Fibroblast of lung (primary cell): ENCODE results near the gene SMC6. TPM values are rescaled to one million over a fixed set of nuclear protein-coding genes. Genes with fewer than 3 reads are reported as not detected.

Experiments
- DNase-seq, 2 donors: peaks; one replicate each; pipeline versions ENCODE4 v3.0.0 to v3.0.0-alpha.2; 2010; ENCODE audit warnings: low read depth in 2 of 2
- H2AFZ ChIP-seq: 2 replicates; pipeline ENCODE4 v1.5.1; 2012; ENCODE audit warnings: low read length, control low read depth, inconsistent platforms
- H3K27ac ChIP-seq: 2 replicates; pipeline ENCODE4 v1.5.1; 2011; ENCODE audit warnings: low read length, control low read depth; ENCODE audit not compliant: insufficient read depth
- H3K27me3 ChIP-seq: 2 replicates; pipeline ENCODE4 v1.5.1; 2011; ENCODE audit warnings: mild to moderate bottlenecking, low read length; ENCODE audit not compliant: control insufficient read depth, insufficient read depth
- H3K36me3 ChIP-seq: 2 replicates; pipeline ENCODE4 v1.5.1; 2011; ENCODE audit warnings: low read length; ENCODE audit not compliant: control insufficient read depth, insufficient read depth
- H3K4me1 ChIP-seq: 2 replicates; pipeline ENCODE4 v1.5.1; 2011; ENCODE audit warnings: low read length; ENCODE audit not compliant: control insufficient read depth, insufficient read depth; ENCODE audit errors: extremely low read depth
- H3K4me2 ChIP-seq: 2 replicates; pipeline ENCODE4 v1.5.1; 2011; ENCODE audit warnings: low read length, control low read depth; ENCODE audit not compliant: insufficient read depth; ENCODE audit errors: extremely low read depth
- H3K4me3 ChIP-seq, 4 experiments: fragments of 200-600 bp in 1 of 4; sonication (generic) in 1 of 4; replicated peaks in 1 of 4; 2 replicates each; pipeline ENCODE4 v1.5.1; 2011 to 2016; ENCODE audit warnings: low read length in 4 of 4, low read depth in 3 of 4, mild to moderate bottlenecking in 3 of 4, control low read depth in 2 of 4, inconsistent platforms in 1 of 4, mixed read lengths in 1 of 4; ENCODE audit not compliant: insufficient read depth in 1 of 4; ENCODE audit errors: control extremely low read depth in 1 of 4
- H3K79me2 ChIP-seq: 2 replicates; pipeline ENCODE4 v1.5.1; 2012; ENCODE audit warnings: mild to moderate bottlenecking, low read length, inconsistent platforms; ENCODE audit not compliant: control insufficient read depth, insufficient read depth
- H3K9ac ChIP-seq: 2 replicates; pipeline ENCODE4 v1.5.1; 2011; ENCODE audit warnings: mild to moderate bottlenecking, low read length, control low read depth; ENCODE audit not compliant: insufficient read depth
- H3K9me3 ChIP-seq: 2 replicates; pipeline ENCODE4 v1.5.1; 2012; ENCODE audit warnings: low read depth, low read length; ENCODE audit not compliant: control insufficient read depth, insufficient read depth
- H4K20me1 ChIP-seq: 2 replicates; pipeline ENCODE4 v1.5.1; 2011; ENCODE audit warnings: low read length; ENCODE audit not compliant: control insufficient read depth, insufficient read depth; ENCODE audit errors: extremely low read depth
- EZH2 ChIP-seq: IDR thresholded peaks from 2 replicates; pipeline ENCODE4 v1.5.1; 2012; ENCODE audit warnings: low read length, control low read depth, mild to moderate bottlenecking; ENCODE audit errors: missing control alignments
- polyA plus RNA-seq, 2 donors: library from polyadenylated mRNA; depleted of rRNA in 1 of 2; stranded (reverse) in 1 of 2; unstranded in 1 of 2; fragments of >200 nt; gene quantifications; 2 replicates each; pipeline ENCODE4 v1.2.1, GENCODE V29; 2011 to 2012; ENCODE audit warnings: missing spikeins in 1 of 2
- total RNA-seq: library from RNA; depleted of rRNA; stranded (reverse); fragments of >200 nt; gene quantifications from 2 replicates; pipeline ENCODE4 v1.2.1, GENCODE V29; 2014
- TF ChIP-seq, protein P1 (sequence below), 2 donors: IDR thresholded peaks in 1 of 2; conservative IDR thresholded peaks in 1 of 2; 1 replicate in 1 of 2; 2 replicates in 1 of 2; pipeline ENCODE4 v1.5.1; 2011 to 2012; ENCODE audit warnings: low read length in 2 of 2, control low read depth in 1 of 2, inconsistent platforms in 1 of 2, low read depth in 1 of 2, mild to moderate bottlenecking in 1 of 2

The SMC6 gene
- total and polyA plus RNA-seq, 2 donors (not counting 1 experiment from before 2014, with no cell fraction given), result 17.9 to 22.8 TPM

DNA sequence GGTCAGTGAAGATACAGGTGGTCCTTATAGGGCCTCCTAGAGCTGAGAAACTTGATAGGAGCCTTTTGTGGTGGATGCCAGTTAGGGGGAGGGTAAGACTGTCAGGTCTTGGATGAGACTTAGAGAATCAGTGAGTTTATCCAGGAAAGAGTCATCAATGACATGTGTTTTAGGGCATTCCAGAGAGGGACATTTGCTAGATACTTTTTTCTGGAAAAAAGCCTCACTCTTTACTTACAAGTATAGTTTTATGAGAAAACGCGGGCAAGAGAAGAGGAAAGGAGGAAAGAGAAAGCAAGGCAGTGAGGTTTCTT is 38.2 kb upstream of the SMC6 start:
- H3K27me3 ChIP-seq, result no peaks in the 10 kb centered on the region
- H3K36me3 ChIP-seq, result no peaks in the 10 kb centered on the region
- TF ChIP-seq EZH2, result no peak
- TF ChIP-seq, protein P1, sequence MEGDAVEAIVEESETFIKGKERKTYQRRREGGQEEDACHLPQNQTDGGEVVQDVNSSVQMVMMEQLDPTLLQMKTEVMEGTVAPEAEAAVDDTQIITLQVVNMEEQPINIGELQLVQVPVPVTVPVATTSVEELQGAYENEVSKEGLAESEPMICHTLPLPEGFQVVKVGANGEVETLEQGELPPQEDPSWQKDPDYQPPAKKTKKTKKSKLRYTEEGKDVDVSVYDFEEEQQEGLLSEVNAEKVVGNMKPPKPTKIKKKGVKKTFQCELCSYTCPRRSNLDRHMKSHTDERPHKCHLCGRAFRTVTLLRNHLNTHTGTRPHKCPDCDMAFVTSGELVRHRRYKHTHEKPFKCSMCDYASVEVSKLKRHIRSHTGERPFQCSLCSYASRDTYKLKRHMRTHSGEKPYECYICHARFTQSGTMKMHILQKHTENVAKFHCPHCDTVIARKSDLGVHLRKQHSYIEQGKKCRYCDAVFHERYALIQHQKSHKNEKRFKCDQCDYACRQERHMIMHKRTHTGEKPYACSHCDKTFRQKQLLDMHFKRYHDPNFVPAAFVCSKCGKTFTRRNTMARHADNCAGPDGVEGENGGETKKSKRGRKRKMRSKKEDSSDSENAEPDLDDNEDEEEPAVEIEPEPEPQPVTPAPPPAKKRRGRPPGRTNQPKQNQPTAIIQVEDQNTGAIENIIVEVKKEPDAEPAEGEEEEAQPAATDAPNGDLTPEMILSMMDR (conservative IDR thresholded peaks at IDR 0.05 in 1 of 2, IDR thresholded peaks at IDR 0.05 in 1 of 2; ENCODE audit: low read depth in 1 of 2, low read length in 2 of 2), result no peak
- H3K4me2 ChIP-seq, result no peak overlapping the region
- H3K4me3 ChIP-seq, result peak overlapping the region in 1 of 4 experiments; percentile 11
- no peaks in the 10 kb centered on the region for H4K20me1 ChIP-seq
- no peak for DNase-seq
- peaks cover 4% of the 10 kb centered on the region for H3K4me1 ChIP-seq
- H3K9me3 ChIP-seq, result no peaks in the 10 kb centered on the region
- no peak overlapping the region for H3K27ac ChIP-seq
- no peaks in the 10 kb centered on the region for H3K79me2 ChIP-seq
- H2AFZ ChIP-seq, result no peak overlapping the region
- H3K9ac ChIP-seq, result no peak overlapping the region

DNA sequence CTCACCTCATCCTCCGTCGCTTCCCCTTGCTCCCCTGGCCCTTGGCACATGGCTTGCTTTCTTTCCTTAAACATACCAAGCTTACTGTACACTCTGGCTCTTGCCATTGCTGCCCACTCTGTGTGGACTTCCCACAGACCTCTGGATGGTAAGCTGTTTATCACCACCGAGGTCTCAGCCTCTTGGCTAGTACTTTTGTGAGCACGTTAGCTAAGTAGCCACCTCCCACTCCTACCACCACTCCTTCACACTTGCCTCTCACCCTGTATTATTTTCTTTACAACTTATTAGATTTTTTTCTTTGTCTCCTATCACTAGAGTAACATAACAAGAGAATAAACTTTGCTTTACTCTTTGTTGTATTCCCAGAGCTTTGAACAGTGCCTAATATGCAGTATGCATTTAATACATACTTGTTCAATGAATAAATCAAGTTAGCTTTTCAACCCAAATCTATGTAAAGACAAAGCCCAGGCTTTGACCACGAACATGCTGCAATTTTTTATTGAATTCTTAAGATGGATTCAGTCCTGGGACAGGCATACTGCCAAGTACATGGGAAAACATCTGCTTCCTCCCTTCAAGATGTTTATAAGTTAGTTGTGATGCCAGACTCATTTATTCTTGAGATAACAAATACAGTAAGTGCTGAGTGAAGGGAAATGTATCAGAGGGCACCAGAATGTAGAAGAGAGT is 37.7 kb upstream of the SMC6 start:
- Histone ChIP-seq H3K9me3 (no peaks in the 10 kb centered on the region), H3K4me2 (no peak overlapping the region), H3K4me1 (peaks cover 4% of the 10 kb centered on the region), H4K20me1 (no peaks in the 10 kb centered on the region), H3K4me3 (no peak overlapping the region), H3K27me3 (no peaks in the 10 kb centered on the region), H3K36me3 (no peaks in the 10 kb centered on the region), H2AFZ (no peak overlapping the region), H3K79me2 (no peaks in the 10 kb centered on the region), H3K27ac (no peak overlapping the region), H3K9ac (no peak overlapping the region)
- TF ChIP-seq, protein P1 (conservative IDR thresholded peaks at IDR 0.05 in 1 of 2, IDR thresholded peaks at IDR 0.05 in 1 of 2; ENCODE audit: low read depth in 1 of 2, low read length in 2 of 2), result no peak
- no peak for TF ChIP-seq EZH2
- peak; percentile 81 to 94 for DNase-seq

DNA sequence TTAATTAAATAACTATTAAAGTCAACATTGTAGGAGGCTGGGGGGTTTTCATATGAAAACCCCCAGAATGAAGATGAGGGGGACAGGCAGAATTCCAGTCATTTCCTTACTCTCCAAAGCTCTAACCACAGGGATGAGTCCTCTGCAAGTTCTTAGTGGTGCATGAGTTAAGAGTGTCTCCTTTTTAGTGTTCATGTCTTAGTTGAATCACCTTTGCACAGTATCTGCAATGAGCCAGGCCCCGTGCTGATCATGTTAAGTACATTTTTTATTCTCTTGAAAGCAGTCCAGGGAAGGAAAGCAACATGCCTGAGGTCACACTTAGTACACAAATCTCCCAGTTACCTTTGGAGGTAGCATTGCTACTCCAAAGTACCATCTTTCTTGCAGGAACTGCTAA is 36.9 kb upstream of the SMC6 start:
- Histone ChIP-seq H3K4me2 (no peak overlapping the region), H3K79me2 (no peaks in the 10 kb centered on the region), H3K9ac (no peak overlapping the region), H3K9me3 (no peaks in the 10 kb centered on the region), H3K27me3 (no peaks in the 10 kb centered on the region), H2AFZ (no peak overlapping the region), H3K36me3 (no peaks in the 10 kb centered on the region), H3K4me3 (no peak overlapping the region), H3K4me1 (peaks cover 4% of the 10 kb centered on the region), H3K27ac (no peak overlapping the region), H4K20me1 (no peaks in the 10 kb centered on the region)
- TF ChIP-seq EZH2, result no peak
- TF ChIP-seq, protein P1 (conservative IDR thresholded peaks at IDR 0.05 in 1 of 2, IDR thresholded peaks at IDR 0.05 in 1 of 2; ENCODE audit: low read depth in 1 of 2, low read length in 2 of 2), result no peak
- DNase-seq, result no peak
